ENCODE results near the gene CYB5R3. TPM values are rescaled to one million over a fixed set of nuclear protein-coding genes. Genes with fewer than 3 reads are reported as not detected.
"Not testable (repeated sequence)": the region's sequence is repeated elsewhere in the genome, so short reads cannot be mapped to it uniquely, and the experiment has no call there.

Gene CYB5R3
- polyA plus RNA-seq, 6 donors from 2014 or later, result 72.0 to 142 (median 83.8) TPM

DNA sequence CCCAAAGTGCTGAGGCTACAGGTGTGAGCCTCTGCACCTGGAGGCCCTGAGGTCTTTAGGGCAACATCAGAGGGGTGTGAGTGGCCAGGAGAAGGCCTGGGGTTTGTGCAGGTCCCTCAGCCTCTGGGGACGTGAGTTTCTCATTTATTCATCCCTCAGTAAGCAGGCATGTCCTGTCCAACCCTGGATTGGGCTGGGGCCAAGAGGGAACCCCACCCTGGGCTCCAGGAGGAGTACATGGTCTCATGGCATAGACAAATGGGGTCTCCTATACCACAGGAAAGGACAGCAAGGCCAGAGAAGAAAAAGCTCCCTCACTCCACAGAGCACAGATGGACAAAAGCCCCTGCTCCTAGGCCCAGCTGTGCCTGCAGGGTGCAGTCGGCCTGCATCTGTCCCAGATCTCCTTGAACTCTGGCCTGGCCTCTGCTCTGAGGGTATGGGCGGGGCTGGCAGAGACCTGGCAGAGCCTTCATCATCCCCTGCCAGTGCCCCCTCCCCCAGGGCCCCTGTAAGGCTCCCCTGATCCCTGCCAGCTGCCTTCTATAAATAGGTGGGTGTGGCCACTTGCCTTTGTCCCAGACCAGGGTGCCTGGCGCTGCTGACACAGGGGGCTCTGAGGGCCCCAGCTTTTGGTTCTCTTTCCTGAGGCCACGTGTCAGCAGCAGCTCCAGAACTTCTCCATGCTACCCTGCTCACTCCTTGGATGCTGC lies 36.9 kb upstream of the CYB5R3 start:
- Mint-ChIP-seq H3K27ac (peak overlapping the region in 3 of 6 donors; percentile 64 to 76 (median 69)), H3K36me3 (no peaks in the 10 kb centered on the region), H3K27me3 (peaks cover 0 to 23% (median 8%) of the 10 kb centered on the region in 3 donors), H3K9me3 (peaks cover 0 to 2% (median 0%) of the 10 kb centered on the region in 7 donors), H3K4me3 (no peak overlapping the region), H3K4me1 (peaks cover 7 to 13% (median 9%) of the 10 kb centered on the region in 3 donors)
- no peak for ATAC-seq (ENCODE audit: low read depth in 2 of 2)
- DNase-seq, result no peak

GRCh38 chr22:42684462-42685195 lies 35.4 kb upstream of the CYB5R3 start:
- peaks cover 0 to 23% (median 8%) of the 10 kb centered on the region in 3 donors for H3K27me3 Mint-ChIP-seq
- ATAC-seq (ENCODE audit: low read depth in 2 of 2), result no peak

DNA sequence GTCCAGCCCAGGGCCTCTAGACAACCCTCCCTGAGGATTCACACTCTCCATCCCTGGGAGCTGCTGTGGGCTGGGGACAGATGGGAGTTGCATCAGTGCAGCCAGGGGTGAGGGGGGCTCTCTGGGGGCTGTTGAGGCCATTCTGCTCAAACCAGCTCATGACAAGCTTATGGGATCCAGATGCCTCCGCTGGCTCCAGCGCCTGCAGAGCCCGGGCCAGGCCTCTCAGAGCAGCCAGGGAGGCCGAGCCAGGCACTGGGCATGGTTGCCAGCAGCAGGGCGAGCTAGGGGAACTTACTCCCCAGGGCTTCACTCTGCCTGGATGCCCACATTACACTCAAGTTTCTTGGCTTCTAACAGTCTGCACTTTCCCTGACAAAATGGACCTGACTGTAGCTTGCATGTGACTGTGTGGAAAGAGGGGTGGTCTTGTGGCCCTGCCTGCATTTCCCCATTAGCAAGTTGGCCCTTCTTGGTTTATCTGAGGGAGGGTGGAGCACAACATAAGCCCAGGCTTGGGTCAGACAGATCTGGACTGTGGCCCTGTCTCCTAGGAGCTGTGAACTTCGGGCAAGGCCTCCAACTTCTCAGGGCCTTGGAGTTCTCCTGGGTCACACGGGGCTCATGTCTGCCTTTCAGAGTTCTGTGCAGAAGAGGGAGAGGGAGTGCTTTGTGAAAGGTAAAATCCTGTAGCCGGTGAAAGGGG lies 34.5 kb upstream of the CYB5R3 start:
- Mint-ChIP-seq H3K9me3 (peaks cover 0 to 15% (median 11%) of the 10 kb centered on the region in 7 donors), H3K4me1 (peaks cover 7 to 9% (median 7%) of the 10 kb centered on the region in 3 donors), H3K36me3 (peaks cover 0 to 11% of the 10 kb centered on the region in 2 donors), H3K27me3 (peaks cover 0 to 23% (median 8%) of the 10 kb centered on the region in 3 donors), H3K27ac (no peak overlapping the region), H3K4me3 (no peak overlapping the region)
- no peak for DNase-seq
- no peak for ATAC-seq (ENCODE audit: low read depth in 2 of 2)

More at GRCh38 chr22:42684462-42685195, 35.4 kb upstream of the CYB5R3 start:
- Mint-ChIP-seq H3K4me1 (peaks cover 7 to 9% (median 9%) of the 10 kb centered on the region in 3 donors), H3K9me3 (peaks cover 0 to 8% (median 3%) of the 10 kb centered on the region in 7 donors), H3K36me3 (peaks cover 0 to 3% of the 10 kb centered on the region in 2 donors), H3K4me3 (no peak overlapping the region), H3K27ac (peak overlapping the region in 1 of 6 donors; percentile 44)
- no peak for DNase-seq

GRCh38 chr22:42682113-42682851 lies 33.1 kb upstream of the CYB5R3 start:
- Mint-ChIP-seq H3K36me3 (peaks cover 5 to 22% of the 10 kb centered on the region in 2 donors), H3K4me3 (peak overlapping the region in 1 of 8 donors; percentile 53), H3K27me3 (peaks cover 0 to 30% (median 8%) of the 10 kb centered on the region in 3 donors), H3K4me1 (peaks cover 6 to 9% (median 7%) of the 10 kb centered on the region in 3 donors), H3K27ac (no peak overlapping the region), H3K9me3 (peaks cover 7 to 27% (median 19%) of the 10 kb centered on the region in 7 donors)
- ATAC-seq (ENCODE audit: low read depth in 2 of 2) (no peak), DNase-seq (no peak)

GRCh38 chr22:42680648-42681047 lies 31.5 kb upstream of the CYB5R3 start:
- H3K27ac Mint-ChIP-seq, result peak overlapping the region in 1 of 6 donors; percentile 88
- no peak for DNase-seq
- peaks cover 0 to 2% (median 0%) of the 10 kb centered on the region in 3 donors for H3K4me1 Mint-ChIP-seq

DNA sequence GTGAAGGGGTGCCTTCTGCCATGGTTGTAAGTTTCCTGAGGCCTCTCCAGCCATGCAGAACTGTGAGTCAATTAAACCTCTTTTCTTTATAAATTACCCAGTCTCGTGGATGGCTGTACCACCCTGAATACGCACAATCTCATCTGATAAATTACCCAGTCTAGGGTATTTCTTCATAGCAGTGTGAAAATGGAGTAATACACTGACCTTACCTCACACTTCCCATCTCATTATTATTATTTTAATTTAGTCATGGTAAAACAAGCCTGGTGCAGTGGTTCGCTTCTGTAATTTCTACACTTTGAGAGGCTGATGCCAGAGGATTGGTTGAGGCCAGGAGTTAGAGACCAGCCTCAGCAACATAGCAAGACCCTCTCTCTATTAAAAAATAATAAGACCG lies 30.5 kb upstream of the CYB5R3 start:
- Mint-ChIP-seq H3K9me3 (peaks cover 7 to 27% (median 19%) of the 10 kb centered on the region in 7 donors), H3K27ac (peak overlapping the region in 1 of 6 donors; percentile 1), H3K36me3 (peaks cover 5 to 22% of the 10 kb centered on the region in 2 donors), H3K4me1 (peaks cover 0 to 2% (median 0%) of the 10 kb centered on the region in 3 donors), H3K27me3 (peaks cover 0 to 30% (median 8%) of the 10 kb centered on the region in 3 donors), H3K4me3 (no peak overlapping the region)
- ATAC-seq (ENCODE audit: low read depth in 2 of 2), result no peak
- no peak for DNase-seq

More at GRCh38 chr22:42680648-42681047, 31.5 kb upstream of the CYB5R3 start:
- Mint-ChIP-seq H3K4me3 (no peak overlapping the region), H3K36me3 (peaks cover 5 to 22% of the 10 kb centered on the region in 2 donors), H3K27me3 (peaks cover 0 to 30% (median 8%) of the 10 kb centered on the region in 3 donors), H3K9me3 (peaks cover 7 to 27% (median 19%) of the 10 kb centered on the region in 7 donors)
- ATAC-seq (ENCODE audit: low read depth in 2 of 2), result no peak

- ATAC-seq (ENCODE audit: low read depth in 2 of 2) (no peak), DNase-seq (no peak)
- H3K4me3 Mint-ChIP-seq, result no peak overlapping the region
- no peak overlapping the region for H3K27ac Mint-ChIP-seq
- H3K9me3 Mint-ChIP-seq, result peaks cover 7 to 27% (median 19%) of the 10 kb centered on the region in 7 donors
- peaks cover 0 to 27% (median 8%) of the 10 kb centered on the region in 3 donors for H3K27me3 Mint-ChIP-seq
- peaks cover 0 to 2% (median 0%) of the 10 kb centered on the region in 3 donors for H3K4me1 Mint-ChIP-seq
- H3K36me3 Mint-ChIP-seq, result peaks cover 5 to 22% of the 10 kb centered on the region in 2 donors
Measured at GRCh38 chr22:42678894-42679293, 29.7 kb upstream of the CYB5R3 start.

- H3K4me1 Mint-ChIP-seq; H3K27ac Mint-ChIP-seq; DNase-seq; ATAC-seq (ENCODE audit: low read depth in 2 of 2); H3K4me3 Mint-ChIP-seq: not testable (repeated sequence)
- H3K9me3 Mint-ChIP-seq, result peaks cover 7 to 27% (median 19%) of the 10 kb centered on the region in 7 donors
- peaks cover 5 to 22% of the 10 kb centered on the region in 2 donors for H3K36me3 Mint-ChIP-seq
- peaks cover 0 to 20% (median 3%) of the 10 kb centered on the region in 3 donors for H3K27me3 Mint-ChIP-seq
Measured at GRCh38 chr22:42677936-42678335, 28.7 kb upstream of the CYB5R3 start.

DNA sequence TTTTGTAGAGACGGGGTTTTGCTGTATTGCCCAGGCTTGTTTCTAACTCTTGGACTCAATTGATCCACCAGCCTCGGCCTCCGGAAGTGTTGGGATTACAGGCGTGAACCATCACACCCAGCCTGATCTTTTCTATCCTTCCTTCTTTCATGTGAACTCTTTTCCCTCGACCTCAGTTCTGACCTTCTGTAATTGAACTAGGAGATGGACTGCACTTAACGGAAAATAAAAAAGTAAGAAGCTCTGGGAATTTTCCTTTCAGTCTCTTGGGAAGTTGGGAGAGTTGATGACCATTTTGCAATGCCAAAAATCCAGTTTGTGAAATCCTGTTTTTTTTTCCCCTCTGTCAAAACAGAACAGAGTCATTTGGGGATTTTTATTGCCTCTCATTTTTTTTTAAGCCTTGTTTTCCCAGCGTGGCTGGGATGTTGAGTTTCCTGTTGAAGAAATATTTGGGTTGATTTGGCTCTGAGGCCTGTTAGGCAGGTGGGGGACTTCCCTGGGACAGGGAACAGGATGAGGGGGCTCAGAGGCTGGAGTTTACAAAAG lies 26.9 kb upstream of the CYB5R3 start:
- peaks cover 13 to 20% (median 19%) of the 10 kb centered on the region in 3 donors for H3K4me1 Mint-ChIP-seq
- DNase-seq (no peak), ATAC-seq (ENCODE audit: low read depth in 2 of 2) (no peak)
- H3K4me3 Mint-ChIP-seq, result no peak overlapping the region
- H3K9me3 Mint-ChIP-seq, result peaks cover 7 to 27% (median 18%) of the 10 kb centered on the region in 7 donors
- peaks cover 5 to 22% of the 10 kb centered on the region in 2 donors for H3K36me3 Mint-ChIP-seq
- H3K27ac Mint-ChIP-seq, result peak overlapping the region in 3 of 6 donors; percentile 34 to 90 (median 53)
- H3K27me3 Mint-ChIP-seq, result peaks cover 0 to 7% (median 0%) of the 10 kb centered on the region in 3 donors

GRCh38 chr22:42673898-42674401 lies 24.8 kb upstream of the CYB5R3 start:
- H3K9me3 Mint-ChIP-seq, result peaks cover 7 to 13% (median 10%) of the 10 kb centered on the region in 7 donors
- H3K4me1 Mint-ChIP-seq, result peaks cover 21 to 34% (median 31%) of the 10 kb centered on the region in 3 donors
- H3K27ac Mint-ChIP-seq, result no peak overlapping the region
- ATAC-seq (ENCODE audit: low read depth in 2 of 2) (no peak), DNase-seq (no peak)
- H3K27me3 Mint-ChIP-seq, result peaks cover 0 to 7% (median 0%) of the 10 kb centered on the region in 3 donors
- no peak overlapping the region for H3K4me3 Mint-ChIP-seq
- peaks cover 5 to 12% of the 10 kb centered on the region in 2 donors for H3K36me3 Mint-ChIP-seq

- Mint-ChIP-seq H3K27ac (peak overlapping the region in 1 of 6 donors; percentile 38), H3K4me1 (peaks cover 21 to 34% (median 31%) of the 10 kb centered on the region in 3 donors)
- DNase-seq; ATAC-seq (ENCODE audit: low read depth in 2 of 2); H3K36me3 Mint-ChIP-seq; H3K4me3 Mint-ChIP-seq; H3K27me3 Mint-ChIP-seq; H3K9me3 Mint-ChIP-seq: not testable (repeated sequence)
Measured at GRCh38 chr22:42673071-42673470, 23.9 kb upstream of the CYB5R3 start.
